Transverse colon (tissue), 4 donors: ENCODE results near the gene IL18BP. TPM values are rescaled to one million over a fixed set of nuclear protein-coding genes. Genes with fewer than 3 reads are reported as not detected.

Source experiments
- DNase-seq: peaks from one replicate; pipeline ENCODE4 v3.0.0-alpha.2; 2019
- H3K27ac ChIP-seq, 4 donors: fragments of 200-600 bp; sonication (generic); 2 replicates each; pipeline ENCODE4 v1.5.1; 2016 to 2018; ENCODE audit warnings: inconsistent platforms in 4 of 4
- H3K27me3 ChIP-seq: fragments of 200-600 bp; sonication (generic); 2 replicates; pipeline ENCODE4 v1.5.1; 2017; ENCODE audit warnings: inconsistent platforms
- H3K36me3 ChIP-seq, 4 donors: fragments of 200-600 bp; sonication (generic); 2 replicates each; pipeline ENCODE4 v1.5.1; 2017 to 2019; ENCODE audit warnings: inconsistent platforms in 4 of 4
- H3K4me1 ChIP-seq, 4 donors: fragments of 200-600 bp; sonication (generic); 2 replicates each; pipeline ENCODE4 v1.5.1; 2017 to 2020; ENCODE audit warnings: inconsistent platforms in 4 of 4
- H3K4me3 ChIP-seq, 4 donors: fragments of 200-600 bp; sonication (generic); 1 replicate in 1 of 4; 2 replicates in 3 of 4; pipeline versions ENCODE4 v1.5.1 to v1.6.1; 2017 to 2019; ENCODE audit warnings: inconsistent platforms in 4 of 4
- H3K9me3 ChIP-seq, 2 donors: fragments of 200-600 bp; sonication (generic); 2 replicates each; pipeline ENCODE4 v1.5.1; 2017 to 2019; ENCODE audit warnings: inconsistent platforms in 2 of 2
- EP300 ChIP-seq: sonication (generic); formaldehyde crosslinking; IDR thresholded peaks from one replicate; pipeline ENCODE4 v1.6.1; 2017; ENCODE audit warnings: antibody characterized with exemption, low read depth
- POLR2A ChIP-seq: fragments of 450-650 bp; IDR thresholded peaks from one replicate; pipeline ENCODE4 v1.6.1; 2016; ENCODE audit warnings: antibody characterized with exemption, mild to moderate bottlenecking, moderate library complexity
- POLR2AphosphoS5 ChIP-seq, 3 donors: sonication (generic); formaldehyde crosslinking; IDR thresholded peaks; one replicate each; pipeline ENCODE4 v1.6.1; 2016; ENCODE audit warnings: antibody characterized with exemption in 3 of 3
- WGBS, 2 donors: methylation state at CpG; one replicate each; pipeline ENCODE4 v1.1.5; 2018; ENCODE audit warnings: low coverage in 1 of 2; 5-methylcytosine and 5-hydroxymethylcytosine counted together
- in situ Hi-C, 4 donors: fragments of 200-750 bp; cut with MboI; loops; one replicate each; pipeline versions ENCODE4 v1.15.0 to v1.15.1; 2017; ENCODE audit warnings: low sequenced_read_pairs in 3 of 4, low pct_ligation_motif_present in 1 of 4, low pct_unique_long_range_greater_than_20kb in 1 of 4
- intact Hi-C: fragments of 100-400 bp; cut with DNase I; formaldehyde crosslinking; loops from one replicate; pipeline ENCODE4 v1.15.1; 2023; ENCODE audit warnings: low total_unique reads
- total RNA-seq, 4 donors: library from RNA; depleted of rRNA; stranded (reverse); fragments of >200 nt; gene quantifications; one replicate each; pipeline ENCODE4 v1.1.0, GENCODE V29; 2016
- TF ChIP-seq, protein P1 (sequence below), 5 experiments: fragments of 200-600 bp in 3 of 5; fragments of 450-650 bp in 2 of 5; sonication (generic) in 3 of 5; IDR thresholded peaks; 1 replicate in 2 of 5; 2 replicates in 3 of 5; pipeline ENCODE4 v1.5.1; 2016 to 2017; ENCODE audit warnings: antibody characterized with exemption in 5 of 5, inconsistent platforms in 3 of 5, mild to moderate bottlenecking in 2 of 5, moderate library complexity in 1 of 5

The IL18BP gene
- total RNA-seq, 4 donors from 2014 or later, result 7.4 to 29.9 (median 14.5) TPM

DNA sequence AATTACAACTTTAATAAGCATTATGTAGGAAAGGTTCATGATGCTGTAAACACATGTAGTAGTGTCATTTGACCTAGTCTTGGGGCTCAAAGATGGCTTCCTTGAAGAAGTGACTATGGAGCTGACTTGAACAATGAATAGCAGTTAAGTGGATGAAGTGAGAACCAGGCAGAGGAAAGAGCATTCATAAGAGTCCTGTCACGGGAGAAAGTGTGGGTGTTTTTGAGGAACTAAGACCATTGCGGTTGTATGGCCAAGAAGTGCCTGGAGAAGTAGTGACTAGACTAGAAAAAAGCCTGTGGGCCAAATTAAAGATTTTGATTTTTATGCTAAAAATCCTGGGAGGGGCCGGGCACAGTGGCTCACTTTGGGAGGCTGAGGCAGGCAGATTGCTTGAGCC is 7.2 kb upstream of the IL18BP start:
- 71 to 74% methylated on average over 2 to 3 of the region's 3 CpGs for WGBS, 2 donors

DNA sequence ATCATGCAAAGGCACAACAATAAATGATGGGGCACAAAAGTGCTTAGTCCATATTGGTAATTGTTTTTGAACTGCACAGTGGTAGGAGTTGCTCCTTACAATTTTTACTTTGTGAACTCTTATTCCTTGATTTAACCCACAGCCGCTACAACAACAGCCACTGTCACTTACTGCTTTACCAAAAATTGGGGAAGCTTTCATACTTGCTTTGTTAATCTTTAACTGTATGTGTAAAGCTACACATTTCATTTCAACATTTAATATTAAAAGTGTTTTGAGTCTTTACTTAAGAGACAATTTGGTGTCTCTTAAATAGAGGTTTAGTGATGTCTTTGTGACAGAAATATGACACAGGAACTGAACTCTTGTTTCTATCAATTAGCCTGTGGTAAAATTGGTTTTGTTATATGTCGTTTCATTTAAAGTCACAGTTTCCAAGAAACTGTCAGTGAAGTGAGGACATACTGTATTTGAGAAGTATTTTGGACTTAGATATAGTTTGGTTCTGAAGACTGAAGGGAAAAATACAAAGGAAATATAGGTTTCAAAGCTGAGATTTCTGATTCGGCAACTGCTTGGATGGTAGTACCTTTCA is 6.5 kb upstream of the IL18BP start:
- in situ Hi-C loops (loop anchor here in 3 of 4 donors (25.0 kb wide), 1 partner anchor 420 kb away; no protein-coding TSS in a partner anchor), intact Hi-C loops (no loop called here)
- Histone ChIP-seq H3K27me3 (no peaks in the 10 kb centered on the region), H3K27ac (no peak overlapping the region), H3K4me1 (peaks cover 0 to 6% (median 3%) of the 10 kb centered on the region in 4 donors), H3K9me3 (no peaks in the 10 kb centered on the region), H3K4me3 (no peak overlapping the region), H3K36me3 (peaks cover 0 to 10% (median 0%) of the 10 kb centered on the region in 4 donors)
- 75 to 81% methylated on average over 3 of the region's 3 CpGs for WGBS, 2 donors
- DNase-seq, result no peak
- TF ChIP-seq, protein P1, sequence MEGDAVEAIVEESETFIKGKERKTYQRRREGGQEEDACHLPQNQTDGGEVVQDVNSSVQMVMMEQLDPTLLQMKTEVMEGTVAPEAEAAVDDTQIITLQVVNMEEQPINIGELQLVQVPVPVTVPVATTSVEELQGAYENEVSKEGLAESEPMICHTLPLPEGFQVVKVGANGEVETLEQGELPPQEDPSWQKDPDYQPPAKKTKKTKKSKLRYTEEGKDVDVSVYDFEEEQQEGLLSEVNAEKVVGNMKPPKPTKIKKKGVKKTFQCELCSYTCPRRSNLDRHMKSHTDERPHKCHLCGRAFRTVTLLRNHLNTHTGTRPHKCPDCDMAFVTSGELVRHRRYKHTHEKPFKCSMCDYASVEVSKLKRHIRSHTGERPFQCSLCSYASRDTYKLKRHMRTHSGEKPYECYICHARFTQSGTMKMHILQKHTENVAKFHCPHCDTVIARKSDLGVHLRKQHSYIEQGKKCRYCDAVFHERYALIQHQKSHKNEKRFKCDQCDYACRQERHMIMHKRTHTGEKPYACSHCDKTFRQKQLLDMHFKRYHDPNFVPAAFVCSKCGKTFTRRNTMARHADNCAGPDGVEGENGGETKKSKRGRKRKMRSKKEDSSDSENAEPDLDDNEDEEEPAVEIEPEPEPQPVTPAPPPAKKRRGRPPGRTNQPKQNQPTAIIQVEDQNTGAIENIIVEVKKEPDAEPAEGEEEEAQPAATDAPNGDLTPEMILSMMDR (IDR thresholded peaks at IDR 0.05), result no peak
- TF ChIP-seq EP300 (no peak), POLR2A (no peak), POLR2AphosphoS5 (IDR thresholded peaks at IDR 0.05) (no peak)

More for the DNA sequence above, 7.2 kb upstream of the IL18BP start:
- intact Hi-C loops (no loop called here), in situ Hi-C loops (loop anchor here in 3 of 4 donors (25.0 kb wide), 1 partner anchor 421 kb away; no protein-coding TSS in a partner anchor)
- TF ChIP-seq EP300, result no peak
- TF ChIP-seq, protein P1 (IDR thresholded peaks at IDR 0.05), result no peak
- no peak for DNase-seq
- no peak overlapping the region for H3K4me3 ChIP-seq
- H3K9me3 ChIP-seq, result no peaks in the 10 kb centered on the region
- peaks cover 0 to 6% (median 4%) of the 10 kb centered on the region in 4 donors for H3K4me1 ChIP-seq
- H3K27ac ChIP-seq, result no peak overlapping the region
- no peaks in the 10 kb centered on the region for H3K27me3 ChIP-seq
- peaks cover 0 to 10% (median 0%) of the 10 kb centered on the region in 4 donors for H3K36me3 ChIP-seq

DNA sequence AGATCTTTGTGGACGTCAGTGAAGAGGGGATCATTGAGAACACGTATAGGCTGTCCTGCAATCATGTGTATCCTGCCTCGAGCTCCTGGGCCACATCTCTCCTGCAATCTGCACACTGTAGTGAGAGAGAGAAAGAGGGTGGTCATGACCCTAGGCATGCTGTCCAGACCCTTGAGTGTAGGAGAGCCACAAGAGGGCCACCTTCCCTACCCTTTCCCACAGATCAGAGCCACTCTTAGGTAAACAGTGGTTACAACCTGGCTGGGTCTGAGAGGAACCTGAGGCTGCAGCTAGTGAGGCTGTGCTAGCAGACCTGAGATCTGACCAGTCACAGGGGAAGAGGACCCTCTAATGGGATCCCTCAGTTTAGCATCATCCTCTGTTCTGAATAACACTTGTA is 3.9 kb upstream of the IL18BP start:
- Histone ChIP-seq H3K4me3 (no peak overlapping the region), H3K4me1 (peaks cover 0 to 15% (median 9%) of the 10 kb centered on the region in 4 donors), H3K27ac (no peak overlapping the region), H3K27me3 (no peaks in the 10 kb centered on the region), H3K36me3 (peaks cover 0 to 10% (median 0%) of the 10 kb centered on the region in 4 donors), H3K9me3 (no peaks in the 10 kb centered on the region)
- DNase-seq, result no peak
- WGBS, 2 donors, result 78% methylated on average over 3 of the region's 3 CpGs; no CpG with 5 or more reads in 1 of the 2 donors
- in situ Hi-C loops (loop anchor here in 3 of 4 donors (25.0 kb wide), 1 partner anchor 418 kb away; no protein-coding TSS in a partner anchor), intact Hi-C loops (no loop called here)
- TF ChIP-seq, protein P1 (IDR thresholded peaks at IDR 0.05), result no peak
- TF ChIP-seq POLR2AphosphoS5 (IDR thresholded peaks at IDR 0.05) (no peak), POLR2A (no peak), EP300 (no peak)

DNA sequence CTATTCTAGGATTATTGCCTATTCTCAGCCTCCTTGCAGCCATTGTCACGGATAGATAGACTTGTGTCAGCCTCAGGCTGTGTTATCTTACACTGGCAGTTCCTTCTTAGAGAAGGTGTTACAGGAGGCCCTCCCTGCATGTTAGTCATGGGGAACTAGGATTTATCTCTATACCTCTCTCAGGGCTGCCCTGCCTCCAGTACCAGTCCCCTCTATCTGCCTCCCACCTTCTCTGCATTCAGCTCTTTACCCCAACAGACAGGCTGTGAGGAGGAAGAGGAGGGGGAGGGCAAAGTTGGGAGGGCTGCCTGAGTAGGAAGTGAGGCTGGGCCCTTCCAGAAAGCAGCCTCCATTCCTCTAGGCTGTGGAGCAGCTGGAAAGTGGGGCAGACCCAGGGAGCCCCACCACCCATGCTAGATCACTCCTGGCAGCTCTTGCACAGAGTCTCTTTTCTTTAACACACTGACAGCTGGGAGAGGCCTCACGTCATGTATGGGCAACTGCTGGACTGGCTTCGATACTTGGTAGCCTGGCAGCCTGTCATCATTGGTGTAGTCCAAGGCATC is 2.9 kb upstream of the IL18BP start:
- no peak for DNase-seq
- no peak overlapping the region for H3K27ac ChIP-seq
- peaks cover 4 to 25% (median 13%) of the 10 kb centered on the region in 4 donors for H3K4me1 ChIP-seq
- intact Hi-C loops, result no loop called here
- peaks cover 0 to 7% (median 0%) of the 10 kb centered on the region in 4 donors for H3K36me3 ChIP-seq
- no peak overlapping the region for H3K4me3 ChIP-seq
- 90% methylated on average over 3 of the region's 3 CpGs; no CpG with 5 or more reads in 1 of the 2 donors for WGBS, 2 donors
- in situ Hi-C loops, result loop anchor here in 3 of 4 donors (25.0 kb wide), 1 partner anchor 416 kb away; no protein-coding TSS in a partner anchor
- H3K9me3 ChIP-seq, result no peaks in the 10 kb centered on the region
- TF ChIP-seq POLR2AphosphoS5 (IDR thresholded peaks at IDR 0.05), result no peak
- no peak for TF ChIP-seq EP300
- TF ChIP-seq, protein P1 (IDR thresholded peaks at IDR 0.05), result no peak
- no peak for TF ChIP-seq POLR2A
- H3K27me3 ChIP-seq, result no peaks in the 10 kb centered on the region
